ENCODE data around the gene MAPK14.

MAPK14 gene

DNA sequence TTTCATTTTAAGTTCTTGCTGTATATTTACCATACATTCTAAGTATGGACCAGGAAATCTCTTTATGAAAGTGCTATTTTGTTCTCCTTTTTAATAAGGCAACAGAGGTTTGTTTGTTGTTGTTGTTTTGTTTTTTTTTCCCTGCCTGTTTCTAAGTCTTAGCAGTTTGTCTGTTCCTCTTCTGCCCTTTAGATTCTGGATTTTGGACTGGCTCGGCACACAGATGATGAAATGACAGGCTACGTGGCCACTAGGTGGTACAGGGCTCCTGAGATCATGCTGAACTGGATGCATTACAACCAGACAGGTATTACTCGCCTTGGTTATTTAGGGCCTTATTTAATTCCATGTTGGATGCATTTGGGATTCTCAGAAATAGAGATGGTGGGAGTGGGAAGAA, 48.0 kb downstream of the MAPK14 start:
- TF ChIP-seq, protein P1, sequence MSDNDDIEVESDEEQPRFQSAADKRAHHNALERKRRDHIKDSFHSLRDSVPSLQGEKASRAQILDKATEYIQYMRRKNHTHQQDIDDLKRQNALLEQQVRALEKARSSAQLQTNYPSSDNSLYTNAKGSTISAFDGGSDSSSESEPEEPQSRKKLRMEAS (IDR thresholded peaks at IDR 0.05) = no peak
- no peak for TF ChIP-seq ZBTB7A (IDR thresholded peaks at IDR 0.05; ENCODE audit: low read depth)
- no peak for TF ChIP-seq NFIC (IDR thresholded peaks at IDR 0.05)
- TF ChIP-seq CEBPB (IDR thresholded peaks at IDR 0.05) = no peak
- no peak for TF ChIP-seq RAD21 (IDR thresholded peaks at IDR 0.05; ENCODE audit: low read depth)
- TF ChIP-seq, protein P2, sequence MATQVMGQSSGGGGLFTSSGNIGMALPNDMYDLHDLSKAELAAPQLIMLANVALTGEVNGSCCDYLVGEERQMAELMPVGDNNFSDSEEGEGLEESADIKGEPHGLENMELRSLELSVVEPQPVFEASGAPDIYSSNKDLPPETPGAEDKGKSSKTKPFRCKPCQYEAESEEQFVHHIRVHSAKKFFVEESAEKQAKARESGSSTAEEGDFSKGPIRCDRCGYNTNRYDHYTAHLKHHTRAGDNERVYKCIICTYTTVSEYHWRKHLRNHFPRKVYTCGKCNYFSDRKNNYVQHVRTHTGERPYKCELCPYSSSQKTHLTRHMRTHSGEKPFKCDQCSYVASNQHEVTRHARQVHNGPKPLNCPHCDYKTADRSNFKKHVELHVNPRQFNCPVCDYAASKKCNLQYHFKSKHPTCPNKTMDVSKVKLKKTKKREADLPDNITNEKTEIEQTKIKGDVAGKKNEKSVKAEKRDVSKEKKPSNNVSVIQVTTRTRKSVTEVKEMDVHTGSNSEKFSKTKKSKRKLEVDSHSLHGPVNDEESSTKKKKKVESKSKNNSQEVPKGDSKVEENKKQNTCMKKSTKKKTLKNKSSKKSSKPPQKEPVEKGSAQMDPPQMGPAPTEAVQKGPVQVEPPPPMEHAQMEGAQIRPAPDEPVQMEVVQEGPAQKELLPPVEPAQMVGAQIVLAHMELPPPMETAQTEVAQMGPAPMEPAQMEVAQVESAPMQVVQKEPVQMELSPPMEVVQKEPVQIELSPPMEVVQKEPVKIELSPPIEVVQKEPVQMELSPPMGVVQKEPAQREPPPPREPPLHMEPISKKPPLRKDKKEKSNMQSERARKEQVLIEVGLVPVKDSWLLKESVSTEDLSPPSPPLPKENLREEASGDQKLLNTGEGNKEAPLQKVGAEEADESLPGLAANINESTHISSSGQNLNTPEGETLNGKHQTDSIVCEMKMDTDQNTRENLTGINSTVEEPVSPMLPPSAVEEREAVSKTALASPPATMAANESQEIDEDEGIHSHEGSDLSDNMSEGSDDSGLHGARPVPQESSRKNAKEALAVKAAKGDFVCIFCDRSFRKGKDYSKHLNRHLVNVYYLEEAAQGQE (IDR thresholded peaks at IDR 0.05; ENCODE audit: low read depth) = no peak
- TF ChIP-seq, protein P3, sequence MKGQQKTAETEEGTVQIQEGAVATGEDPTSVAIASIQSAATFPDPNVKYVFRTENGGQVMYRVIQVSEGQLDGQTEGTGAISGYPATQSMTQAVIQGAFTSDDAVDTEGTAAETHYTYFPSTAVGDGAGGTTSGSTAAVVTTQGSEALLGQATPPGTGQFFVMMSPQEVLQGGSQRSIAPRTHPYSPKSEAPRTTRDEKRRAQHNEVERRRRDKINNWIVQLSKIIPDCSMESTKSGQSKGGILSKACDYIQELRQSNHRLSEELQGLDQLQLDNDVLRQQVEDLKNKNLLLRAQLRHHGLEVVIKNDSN (IDR thresholded peaks at IDR 0.05) = no peak
- TF ChIP-seq CREB1 (IDR thresholded peaks at IDR 0.05; ENCODE audit: low read depth) = no peak
- no peak for TF ChIP-seq TAF1 (IDR thresholded peaks at IDR 0.05; ENCODE audit: low read depth)
- no peak for TF ChIP-seq EP300 (IDR thresholded peaks at IDR 0.05; ENCODE audit: borderline replicate concordance)
- no peak for TF ChIP-seq EGR1 (IDR thresholded peaks at IDR 0.05)
- no peak for TF ChIP-seq TEAD4 (IDR thresholded peaks at IDR 0.05)
- no peak for TF ChIP-seq TCF12 (IDR thresholded peaks at IDR 0.05; ENCODE audit: low read depth)
- TF ChIP-seq YY1 (IDR thresholded peaks at IDR 0.05; ENCODE audit: low read depth) = no peak
- no peak for TF ChIP-seq FOXM1 (IDR thresholded peaks at IDR 0.05; ENCODE audit: borderline replicate concordance, low read depth)

DNA sequence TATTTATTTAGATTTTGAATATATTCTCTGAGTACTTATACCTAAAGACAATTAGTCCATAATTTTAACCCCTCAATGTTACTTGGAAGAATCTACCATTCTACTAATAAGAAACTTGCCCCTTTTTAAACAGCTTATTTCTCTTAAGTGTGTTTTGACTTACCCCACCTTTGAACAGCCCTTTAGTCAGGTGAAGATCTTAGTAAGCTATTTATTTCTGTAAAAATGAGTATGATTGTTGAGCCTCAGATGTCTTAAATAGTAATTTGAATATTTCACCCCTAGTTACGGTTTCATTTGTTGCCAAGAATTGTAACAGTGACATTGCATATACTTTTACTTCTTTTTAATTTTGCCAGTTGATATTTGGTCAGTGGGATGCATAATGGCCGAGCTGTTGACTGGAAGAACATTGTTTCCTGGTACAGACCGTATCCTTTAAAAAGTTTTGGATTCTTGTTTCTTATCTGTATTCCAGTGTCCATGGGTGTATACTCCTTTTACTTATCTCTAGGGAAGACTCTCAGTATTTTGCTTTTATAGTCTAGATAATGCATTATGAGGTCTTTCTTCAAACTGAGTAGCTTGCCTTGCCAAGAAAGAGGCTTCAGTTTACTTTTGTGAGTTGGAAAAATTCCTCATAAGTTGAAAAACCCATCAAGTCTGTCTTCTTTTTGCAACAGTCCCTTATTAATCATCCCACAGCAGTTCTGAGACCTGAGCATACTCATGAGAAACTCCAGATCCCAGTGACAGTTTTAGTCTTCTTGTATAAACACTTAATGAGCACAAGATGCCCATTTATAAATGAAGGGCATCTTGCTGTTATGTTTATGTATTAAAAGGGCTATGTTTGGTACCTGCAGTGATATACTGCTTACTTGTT, 48.8 kb downstream of the MAPK14 start:
- TF ChIP-seq YY1 (IDR thresholded peaks at IDR 0.05; ENCODE audit: low read depth) = no peak
- no peak for TF ChIP-seq EGR1 (IDR thresholded peaks at IDR 0.05)
- no peak for TF ChIP-seq ZBTB7A (IDR thresholded peaks at IDR 0.05; ENCODE audit: low read depth)
- TF ChIP-seq, protein P3 (IDR thresholded peaks at IDR 0.05) = no peak
- TF ChIP-seq CEBPB (IDR thresholded peaks at IDR 0.05) = no peak
- TF ChIP-seq, protein P2 (IDR thresholded peaks at IDR 0.05; ENCODE audit: low read depth) = no peak
- TF ChIP-seq TEAD4 (IDR thresholded peaks at IDR 0.05) = no peak

DNA sequence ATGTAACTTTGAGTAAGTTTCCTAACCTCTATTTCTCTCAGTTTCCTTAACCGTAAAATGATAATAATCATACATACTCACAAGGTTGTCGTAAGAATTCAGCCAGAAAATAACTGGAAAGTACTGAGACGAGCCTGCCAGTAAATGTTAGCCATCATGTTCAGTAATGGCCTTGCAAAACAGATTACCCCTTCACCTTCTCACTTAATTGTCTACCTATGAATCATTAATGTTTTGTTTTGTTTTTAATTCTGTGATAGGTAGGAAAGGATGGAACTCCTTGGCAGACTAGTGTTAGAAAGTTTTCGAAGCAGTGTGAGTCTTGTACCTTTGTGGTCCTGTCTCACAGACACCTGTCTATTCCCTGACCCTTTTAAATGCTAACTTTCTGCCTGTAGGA, 50.6 kb downstream of the MAPK14 start:
- TF ChIP-seq, protein P3 (IDR thresholded peaks at IDR 0.05) = no peak

DNA sequence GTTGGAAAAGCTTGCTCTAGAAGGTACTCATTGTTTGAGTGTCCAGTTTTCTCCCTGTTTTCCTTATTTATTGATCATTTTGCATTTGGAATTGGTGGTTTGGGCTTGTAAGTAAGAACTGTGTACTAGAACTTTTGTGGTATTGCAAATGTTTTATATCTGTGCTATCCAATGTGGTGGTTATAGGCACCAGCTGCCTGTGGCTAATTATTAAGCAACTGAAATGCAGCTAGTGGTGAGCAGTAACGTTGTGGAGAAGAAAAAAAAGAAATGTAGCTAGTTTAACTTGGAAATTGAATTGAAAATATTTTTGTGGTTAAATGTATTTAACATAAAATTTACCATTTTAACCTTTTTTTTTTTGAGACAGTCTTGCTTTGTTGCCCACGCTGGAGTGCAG, 52.0 kb downstream of the MAPK14 start:
- no peak for TF ChIP-seq EGR1 (IDR thresholded peaks at IDR 0.05)

DNA sequence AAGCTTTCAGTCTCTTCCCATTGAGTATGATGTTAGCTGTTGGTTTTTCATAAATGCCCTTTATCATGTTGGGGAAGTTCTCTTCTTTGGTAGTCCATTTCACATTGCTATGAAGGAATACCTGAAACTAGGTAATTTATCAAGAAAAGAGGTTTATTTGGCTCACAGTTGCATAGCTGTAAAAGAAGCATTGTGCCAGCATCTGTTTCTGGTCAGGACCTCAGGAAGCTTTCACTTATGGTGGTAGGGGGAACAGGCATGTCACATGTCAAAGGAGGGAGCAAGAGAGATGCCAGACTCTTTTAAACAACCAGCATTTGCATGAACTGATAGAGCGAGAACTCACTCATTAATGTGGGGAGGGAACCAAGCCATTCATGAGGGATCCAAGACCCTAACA, 54.7 kb downstream of the MAPK14 start:
- TF ChIP-seq, protein P1 (IDR thresholded peaks at IDR 0.05) = no peak
- TF ChIP-seq FOXM1 (IDR thresholded peaks at IDR 0.05; ENCODE audit: borderline replicate concordance, low read depth) = no peak
- no peak for TF ChIP-seq EGR1 (IDR thresholded peaks at IDR 0.05)

DNA sequence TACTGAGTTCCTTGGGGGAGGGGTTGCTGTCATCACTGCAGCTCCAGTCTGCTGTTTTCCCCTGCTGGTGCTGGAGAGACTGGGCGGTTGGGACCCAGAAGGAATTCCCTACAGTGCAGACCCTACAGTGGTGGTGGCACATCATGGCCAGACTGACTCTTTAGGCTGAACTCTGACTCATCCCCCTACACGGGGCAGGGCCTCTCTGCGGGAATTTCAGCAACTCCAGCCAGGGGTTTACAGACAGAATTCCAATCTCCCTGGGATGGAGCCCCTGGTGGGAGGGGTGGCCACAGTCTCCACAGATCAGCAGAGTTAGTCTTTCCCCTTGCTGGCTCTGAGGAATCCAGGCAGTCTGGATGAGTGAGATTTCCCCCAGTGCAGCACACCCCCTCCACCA, 55.8 kb downstream of the MAPK14 start:
- TF ChIP-seq TEAD4 (IDR thresholded peaks at IDR 0.05) (0 out of 2 replicates have a peak, but pooled peaks have one; percentile 4), RAD21 (IDR thresholded peaks at IDR 0.05; ENCODE audit: low read depth) (no peak)

DNA sequence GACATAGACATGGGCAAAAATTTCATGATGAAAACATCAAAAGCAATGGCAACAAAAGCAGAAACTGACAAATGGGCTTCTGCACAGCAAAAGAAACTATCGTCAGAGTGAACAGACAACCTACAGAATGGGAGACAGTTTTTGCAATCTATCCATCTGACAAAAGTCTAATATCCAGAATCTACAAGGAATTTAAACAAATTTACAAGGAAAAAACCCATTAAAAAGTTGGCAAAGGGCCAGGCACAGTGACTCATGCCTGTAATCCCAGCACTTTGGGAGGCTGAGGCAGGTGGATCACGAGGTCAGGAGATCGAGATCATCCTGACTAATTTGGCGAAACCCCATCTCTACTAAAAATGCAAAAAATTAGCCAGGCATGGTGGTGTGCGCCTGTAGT, 60.6 kb downstream of the MAPK14 start:
- TF ChIP-seq NFIC (IDR thresholded peaks at IDR 0.05) = peak; percentile 53; the same call in 1 of the 2 replicates

Data from Ishikawa (cell line).